Upper lobe of left lung (tissue), 6 donors: ENCODE results near the gene SRGAP2B. TPM values are rescaled to one million over a fixed set of nuclear protein-coding genes. Genes with fewer than 3 reads are reported as not detected.
"Not testable (repeated sequence)": the region's sequence is repeated elsewhere in the genome, so short reads cannot be mapped to it uniquely, and the experiment has no call there.

Experiments used
- ATAC-seq, 2 donors: fragments of 200-7000 bp; cut with Tn5 transposase; one replicate each; pipeline ENCODE4 v1.9.1; 2022; ENCODE audit warnings: mild to moderate bottlenecking in 2 of 2, moderate library complexity in 2 of 2; ENCODE audit not compliant: low FRiP score in 2 of 2
- DNase-seq, 2 donors: peaks; one replicate each; pipeline ENCODE4 v3.0.0-alpha.2; 2019 to 2020
- H3K27ac ChIP-seq, 4 donors: fragments of 200-600 bp; sonication (generic); one replicate each; pipeline ENCODE4 v1.5.1; 2016 to 2019
- H3K27me3 ChIP-seq, 4 donors: fragments of 200-600 bp; sonication (generic); one replicate each; pipeline ENCODE4 v1.5.1; 2017 to 2019
- H3K36me3 ChIP-seq, 4 donors: fragments of 200-600 bp; sonication (generic); one replicate each; pipeline ENCODE4 v1.5.1; 2016 to 2019
- H3K4me1 ChIP-seq, 4 donors: fragments of 200-600 bp; sonication (generic); one replicate each; pipeline ENCODE4 v1.5.1; 2018 to 2019
- H3K4me3 ChIP-seq, 4 donors: fragments of 200-600 bp; sonication (generic); one replicate each; pipeline ENCODE4 v1.5.1; 2017 to 2019; ENCODE audit warnings: mild to moderate bottlenecking in 2 of 4, moderate library complexity in 1 of 4
- H3K9me3 ChIP-seq, 4 donors: fragments of 200-600 bp; sonication (generic); one replicate each; pipeline ENCODE4 v1.5.1; 2018 to 2019
- WGBS, 2 donors: methylation state at CpG; one replicate each; pipeline ENCODE4 v1.1.5; 2017 to 2018; 5-methylcytosine and 5-hydroxymethylcytosine counted together
- total RNA-seq, 6 donors: library from RNA; depleted of rRNA in 4 of 6; stranded (reverse); fragments of >200 nt in 4 of 6; gene quantifications; one replicate each; pipeline versions ENCODE4 v1.1.0 to v1.2.1, GENCODE V29; 2016 to 2021
- donor health status: DM: no; HTN: no; CAD: no; lungs with moderate emphysema.
- donor health status: DM: no; HTN: yes; CAD: no; lungs with severe emphysema.

Gene SRGAP2B
- total RNA-seq, 6 donors from 2014 or later, result 12.5 to 42.5 (median 29.0) TPM

DNA sequence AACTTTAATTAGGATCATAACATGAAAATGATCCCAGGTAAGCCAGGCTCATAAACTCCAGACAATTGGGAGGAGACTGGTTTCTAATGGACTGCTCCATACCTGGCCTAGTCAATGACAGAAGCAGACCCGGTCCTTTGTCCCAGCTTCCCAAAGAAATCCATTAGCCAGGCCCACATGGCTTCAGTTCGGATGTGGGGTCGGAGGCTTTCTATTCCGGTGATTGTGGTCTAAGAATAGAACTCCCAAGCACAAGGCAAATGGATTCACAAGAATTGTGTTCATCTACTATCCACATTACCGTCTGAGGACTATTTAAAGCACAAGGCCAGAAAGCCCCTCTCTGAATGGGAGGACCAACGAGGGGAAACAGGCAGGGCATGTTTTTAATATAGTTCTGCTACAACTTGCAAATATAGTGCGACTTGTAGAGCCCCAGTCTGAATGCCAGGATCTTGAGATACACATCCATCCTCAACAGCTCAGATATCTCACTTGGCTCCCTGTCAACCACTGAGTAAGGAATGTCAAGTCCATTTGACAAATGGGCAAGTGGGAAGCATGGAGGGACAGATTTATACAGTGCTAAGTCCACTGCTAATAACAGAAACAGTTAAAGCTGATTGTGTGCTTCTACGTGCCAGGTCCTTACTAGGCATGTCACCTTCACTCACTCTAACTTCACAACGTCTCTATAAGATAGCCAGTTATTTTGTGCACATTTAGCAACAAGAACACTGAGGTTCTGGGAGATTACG is 42.9 kb downstream of the SRGAP2B start:
- no CpG with 5 or more reads among the region's 10 CpGs for WGBS, 2 donors
- H3K36me3 ChIP-seq, ATAC-seq, H3K27me3 ChIP-seq, DNase-seq, H3K4me1 ChIP-seq, H3K9me3 ChIP-seq, H3K27ac ChIP-seq, H3K4me3 ChIP-seq: not testable (repeated sequence)

DNA sequence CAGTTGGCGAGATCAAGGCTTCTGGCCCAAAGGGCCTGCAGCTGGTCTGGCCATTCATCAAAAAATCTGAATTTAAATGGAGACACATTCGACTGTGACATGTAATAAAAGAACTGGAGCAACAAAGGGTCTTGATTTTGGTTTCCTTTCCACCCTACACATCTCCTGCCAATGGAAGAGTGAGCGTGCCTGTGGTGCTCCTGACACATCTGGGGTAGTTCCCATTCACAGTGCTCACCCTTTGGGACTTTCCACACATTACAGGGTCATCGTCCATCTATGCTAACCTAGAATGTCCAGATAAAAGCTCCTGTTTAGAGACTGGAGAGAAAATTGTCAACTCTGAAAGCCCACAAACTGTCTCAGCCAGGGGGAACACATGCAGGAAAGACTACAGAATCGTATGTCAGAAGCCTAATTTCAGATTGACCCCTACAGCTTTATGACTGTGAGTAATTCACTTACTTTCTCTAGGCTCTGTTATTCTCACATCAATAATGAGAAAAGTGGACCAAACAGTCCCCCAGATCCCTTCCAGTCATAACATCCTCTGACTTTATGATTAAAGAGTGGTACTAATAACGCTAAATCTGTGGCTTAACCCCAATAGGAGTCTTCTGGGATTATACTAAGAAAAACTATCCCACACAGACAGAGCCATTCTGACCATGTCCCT is 46.8 kb downstream of the SRGAP2B start:
- H3K4me3 ChIP-seq, H3K9me3 ChIP-seq, DNase-seq, ATAC-seq, H3K27ac ChIP-seq, H3K36me3 ChIP-seq, H3K4me1 ChIP-seq, H3K27me3 ChIP-seq: not testable (repeated sequence)
- WGBS, 2 donors, result no CpG with 5 or more reads among the region's 6 CpGs

- no CpG with 5 or more reads among the region's 1 CpG for WGBS, 2 donors
- H3K27ac ChIP-seq, H3K27me3 ChIP-seq, H3K4me3 ChIP-seq, ATAC-seq, H3K36me3 ChIP-seq, H3K9me3 ChIP-seq, DNase-seq, H3K4me1 ChIP-seq: not testable (repeated sequence)
Measured at GRCh38 chr1:145047553-145047952, 47.6 kb downstream of the SRGAP2B start.

GRCh38 chr1:145045571-145046273 is 49.4 kb downstream of the SRGAP2B start:
- not testable (repeated sequence) for H3K27me3 ChIP-seq, H3K4me1 ChIP-seq, H3K9me3 ChIP-seq, H3K36me3 ChIP-seq, H3K27ac ChIP-seq, DNase-seq, ATAC-seq, H3K4me3 ChIP-seq
- no CpG with 5 or more reads among the region's 5 CpGs for WGBS, 2 donors

- not testable (repeated sequence) for ATAC-seq, H3K27ac ChIP-seq, H3K36me3 ChIP-seq, H3K27me3 ChIP-seq, DNase-seq, H3K9me3 ChIP-seq, H3K4me3 ChIP-seq, H3K4me1 ChIP-seq
- no CpG with 5 or more reads among the region's 1 CpG for WGBS, 2 donors
Measured at GRCh38 chr1:145041519-145041918, 53.6 kb downstream of the SRGAP2B start.

GRCh38 chr1:145036019-145036418 is 59.1 kb downstream of the SRGAP2B start:
- not testable (repeated sequence) for H3K27me3 ChIP-seq, H3K36me3 ChIP-seq, H3K27ac ChIP-seq, DNase-seq, H3K4me1 ChIP-seq, H3K9me3 ChIP-seq, H3K4me3 ChIP-seq
- WGBS, 2 donors, result 25 to 65% methylated on average over 1 to 2 of the region's 2 CpGs
- peak in 1 of 2 donors; percentile 28 for ATAC-seq

GRCh38 chr1:145033523-145033922 is 61.6 kb downstream of the SRGAP2B start:
- DNase-seq, H3K9me3 ChIP-seq, H3K27me3 ChIP-seq, H3K27ac ChIP-seq, H3K4me3 ChIP-seq, ATAC-seq, H3K4me1 ChIP-seq, H3K36me3 ChIP-seq: not testable (repeated sequence)
- WGBS, 2 donors, result no CpG with 5 or more reads among the region's 2 CpGs

DNA sequence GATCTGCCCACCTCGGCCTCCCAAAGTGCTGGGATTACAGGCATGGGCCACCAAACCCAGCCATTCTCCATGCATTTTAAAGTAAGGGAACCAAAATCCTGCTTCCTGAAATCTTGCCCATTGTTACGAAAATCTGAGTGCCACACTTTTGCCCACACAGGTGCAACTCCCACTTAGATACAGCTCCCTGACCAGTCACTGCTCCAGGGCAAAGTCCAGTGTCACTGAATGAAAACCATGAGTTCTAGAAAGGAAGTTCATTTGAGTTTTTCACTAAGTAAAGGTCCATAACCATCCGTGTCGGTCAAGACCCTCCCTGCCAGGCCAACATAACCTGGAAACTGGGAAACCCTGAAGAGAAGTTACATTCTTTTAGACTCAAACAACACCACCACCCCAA is 67.9 kb downstream of the SRGAP2B start:
- DNase-seq, H3K4me3 ChIP-seq, H3K27me3 ChIP-seq, ATAC-seq, H3K9me3 ChIP-seq, H3K4me1 ChIP-seq, H3K36me3 ChIP-seq, H3K27ac ChIP-seq: not testable (repeated sequence)
- WGBS, 2 donors, result no CpG with 5 or more reads among the region's 4 CpGs

GRCh38 chr1:145025286-145025685 is 69.8 kb downstream of the SRGAP2B start:
- H3K36me3 ChIP-seq, ATAC-seq, H3K4me3 ChIP-seq, DNase-seq, H3K9me3 ChIP-seq, H3K27me3 ChIP-seq, H3K27ac ChIP-seq, H3K4me1 ChIP-seq: not testable (repeated sequence)

DNA sequence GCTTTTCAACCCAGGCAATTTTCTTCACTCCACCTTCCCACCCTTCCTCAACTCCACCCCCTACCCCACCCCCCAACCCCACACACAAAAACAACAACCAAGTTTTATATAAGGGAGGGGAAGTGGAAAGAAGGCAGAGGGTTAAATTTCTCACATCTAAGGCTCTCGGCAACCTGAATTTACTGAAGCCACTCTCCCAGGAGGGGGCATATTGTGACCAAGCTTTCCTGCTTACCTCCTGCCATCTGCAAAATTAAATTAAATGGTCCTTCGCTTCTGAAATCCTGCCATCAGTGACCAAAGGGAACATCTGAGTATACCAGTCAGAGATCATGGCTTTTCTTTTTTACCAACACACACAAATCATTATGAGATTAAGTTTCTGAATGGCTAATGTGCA is 72.9 kb downstream of the SRGAP2B start:
- H3K36me3 ChIP-seq, H3K9me3 ChIP-seq, H3K27me3 ChIP-seq, ATAC-seq, H3K4me3 ChIP-seq, H3K27ac ChIP-seq, DNase-seq, H3K4me1 ChIP-seq: not testable (repeated sequence)
- no CpG with 5 or more reads among the region's 2 CpGs for WGBS, 2 donors

- not testable (repeated sequence) for H3K27me3 ChIP-seq, ATAC-seq, DNase-seq, H3K4me1 ChIP-seq, H3K9me3 ChIP-seq, H3K4me3 ChIP-seq, H3K27ac ChIP-seq, H3K36me3 ChIP-seq
- no CpG with 5 or more reads among the region's 4 CpGs for WGBS, 2 donors
Measured at GRCh38 chr1:145021749-145022148, 73.4 kb downstream of the SRGAP2B start.

- peak in 1 of 2 donors; percentile 37 for ATAC-seq
- H3K36me3 ChIP-seq, H3K9me3 ChIP-seq, H3K27me3 ChIP-seq, H3K27ac ChIP-seq, H3K4me3 ChIP-seq, H3K4me1 ChIP-seq: not testable (repeated sequence)
- 28 to 49% methylated on average over 2 of the region's 2 CpGs for WGBS, 2 donors
- DNase-seq, result peak in 1 of 2 donors; percentile 35
Measured at GRCh38 chr1:145019709-145020108, 75.4 kb downstream of the SRGAP2B start.

- H3K36me3 ChIP-seq, DNase-seq, H3K4me1 ChIP-seq, H3K27ac ChIP-seq, H3K27me3 ChIP-seq, H3K9me3 ChIP-seq, H3K4me3 ChIP-seq: not testable (repeated sequence)
- ATAC-seq, result peak in 1 of 2 donors; percentile 64
- 20 to 50% methylated on average over 1 to 2 of the region's 2 CpGs for WGBS, 2 donors
Measured at GRCh38 chr1:145017725-145018124, 77.4 kb downstream of the SRGAP2B start.
